ENCODE data around the gene PHACTR1.

DNA sequence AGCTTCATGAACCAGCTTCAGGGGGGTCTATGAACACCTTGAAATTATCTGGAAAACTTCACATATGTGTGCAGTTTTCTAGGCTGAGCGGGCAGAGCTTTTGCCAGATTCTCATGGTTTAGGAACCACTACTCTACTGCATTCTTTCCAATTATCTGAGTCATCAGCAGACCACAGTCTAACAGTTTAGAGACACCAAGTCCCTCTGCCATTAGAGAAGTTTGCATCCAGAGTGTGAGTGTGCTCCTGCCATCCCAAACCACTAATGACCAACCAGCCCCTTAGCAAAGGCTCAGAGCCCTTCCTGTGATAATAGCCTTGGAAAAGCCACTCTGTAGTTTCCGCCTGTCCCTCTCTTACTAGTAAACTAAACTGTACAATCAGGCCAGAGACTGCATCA lies 96.8 kb downstream of the PHACTR1 start:
- no peak for TF ChIP-seq GABPA (IDR thresholded peaks at IDR 0.05; ENCODE audit: low read depth)
- TF ChIP-seq, protein P1, sequence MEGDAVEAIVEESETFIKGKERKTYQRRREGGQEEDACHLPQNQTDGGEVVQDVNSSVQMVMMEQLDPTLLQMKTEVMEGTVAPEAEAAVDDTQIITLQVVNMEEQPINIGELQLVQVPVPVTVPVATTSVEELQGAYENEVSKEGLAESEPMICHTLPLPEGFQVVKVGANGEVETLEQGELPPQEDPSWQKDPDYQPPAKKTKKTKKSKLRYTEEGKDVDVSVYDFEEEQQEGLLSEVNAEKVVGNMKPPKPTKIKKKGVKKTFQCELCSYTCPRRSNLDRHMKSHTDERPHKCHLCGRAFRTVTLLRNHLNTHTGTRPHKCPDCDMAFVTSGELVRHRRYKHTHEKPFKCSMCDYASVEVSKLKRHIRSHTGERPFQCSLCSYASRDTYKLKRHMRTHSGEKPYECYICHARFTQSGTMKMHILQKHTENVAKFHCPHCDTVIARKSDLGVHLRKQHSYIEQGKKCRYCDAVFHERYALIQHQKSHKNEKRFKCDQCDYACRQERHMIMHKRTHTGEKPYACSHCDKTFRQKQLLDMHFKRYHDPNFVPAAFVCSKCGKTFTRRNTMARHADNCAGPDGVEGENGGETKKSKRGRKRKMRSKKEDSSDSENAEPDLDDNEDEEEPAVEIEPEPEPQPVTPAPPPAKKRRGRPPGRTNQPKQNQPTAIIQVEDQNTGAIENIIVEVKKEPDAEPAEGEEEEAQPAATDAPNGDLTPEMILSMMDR (IDR thresholded peaks at IDR 0.05): no peak
- TF ChIP-seq, protein P2, sequence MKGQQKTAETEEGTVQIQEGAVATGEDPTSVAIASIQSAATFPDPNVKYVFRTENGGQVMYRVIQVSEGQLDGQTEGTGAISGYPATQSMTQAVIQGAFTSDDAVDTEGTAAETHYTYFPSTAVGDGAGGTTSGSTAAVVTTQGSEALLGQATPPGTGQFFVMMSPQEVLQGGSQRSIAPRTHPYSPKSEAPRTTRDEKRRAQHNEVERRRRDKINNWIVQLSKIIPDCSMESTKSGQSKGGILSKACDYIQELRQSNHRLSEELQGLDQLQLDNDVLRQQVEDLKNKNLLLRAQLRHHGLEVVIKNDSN (IDR thresholded peaks at IDR 0.05; ENCODE audit: borderline replicate concordance, low read depth): no peak
- TF ChIP-seq EZH2phosphoT487 (IDR thresholded peaks at IDR 0.05; ENCODE audit: borderline replicate concordance, low read depth): no peak
- TF ChIP-seq TAF1 (IDR thresholded peaks at IDR 0.05; ENCODE audit: borderline replicate concordance, low read depth, low read length): no peak
- TF ChIP-seq, protein P3, sequence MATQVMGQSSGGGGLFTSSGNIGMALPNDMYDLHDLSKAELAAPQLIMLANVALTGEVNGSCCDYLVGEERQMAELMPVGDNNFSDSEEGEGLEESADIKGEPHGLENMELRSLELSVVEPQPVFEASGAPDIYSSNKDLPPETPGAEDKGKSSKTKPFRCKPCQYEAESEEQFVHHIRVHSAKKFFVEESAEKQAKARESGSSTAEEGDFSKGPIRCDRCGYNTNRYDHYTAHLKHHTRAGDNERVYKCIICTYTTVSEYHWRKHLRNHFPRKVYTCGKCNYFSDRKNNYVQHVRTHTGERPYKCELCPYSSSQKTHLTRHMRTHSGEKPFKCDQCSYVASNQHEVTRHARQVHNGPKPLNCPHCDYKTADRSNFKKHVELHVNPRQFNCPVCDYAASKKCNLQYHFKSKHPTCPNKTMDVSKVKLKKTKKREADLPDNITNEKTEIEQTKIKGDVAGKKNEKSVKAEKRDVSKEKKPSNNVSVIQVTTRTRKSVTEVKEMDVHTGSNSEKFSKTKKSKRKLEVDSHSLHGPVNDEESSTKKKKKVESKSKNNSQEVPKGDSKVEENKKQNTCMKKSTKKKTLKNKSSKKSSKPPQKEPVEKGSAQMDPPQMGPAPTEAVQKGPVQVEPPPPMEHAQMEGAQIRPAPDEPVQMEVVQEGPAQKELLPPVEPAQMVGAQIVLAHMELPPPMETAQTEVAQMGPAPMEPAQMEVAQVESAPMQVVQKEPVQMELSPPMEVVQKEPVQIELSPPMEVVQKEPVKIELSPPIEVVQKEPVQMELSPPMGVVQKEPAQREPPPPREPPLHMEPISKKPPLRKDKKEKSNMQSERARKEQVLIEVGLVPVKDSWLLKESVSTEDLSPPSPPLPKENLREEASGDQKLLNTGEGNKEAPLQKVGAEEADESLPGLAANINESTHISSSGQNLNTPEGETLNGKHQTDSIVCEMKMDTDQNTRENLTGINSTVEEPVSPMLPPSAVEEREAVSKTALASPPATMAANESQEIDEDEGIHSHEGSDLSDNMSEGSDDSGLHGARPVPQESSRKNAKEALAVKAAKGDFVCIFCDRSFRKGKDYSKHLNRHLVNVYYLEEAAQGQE (IDR thresholded peaks at IDR 0.05; ENCODE audit: low read depth, low read length): no peak
- no peak for TF ChIP-seq EP300 (IDR thresholded peaks at IDR 0.05; ENCODE audit: borderline replicate concordance in 1 of 2, low read depth in 1 of 2, low read length in 1 of 2)
- TF ChIP-seq, protein P4, sequence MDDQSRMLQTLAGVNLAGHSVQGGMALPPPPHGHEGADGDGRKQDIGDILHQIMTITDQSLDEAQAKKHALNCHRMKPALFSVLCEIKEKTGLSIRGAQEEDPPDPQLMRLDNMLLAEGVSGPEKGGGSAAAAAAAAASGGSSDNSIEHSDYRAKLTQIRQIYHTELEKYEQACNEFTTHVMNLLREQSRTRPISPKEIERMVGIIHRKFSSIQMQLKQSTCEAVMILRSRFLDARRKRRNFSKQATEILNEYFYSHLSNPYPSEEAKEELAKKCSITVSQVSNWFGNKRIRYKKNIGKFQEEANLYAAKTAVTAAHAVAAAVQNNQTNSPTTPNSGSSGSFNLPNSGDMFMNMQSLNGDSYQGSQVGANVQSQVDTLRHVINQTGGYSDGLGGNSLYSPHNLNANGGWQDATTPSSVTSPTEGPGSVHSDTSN (IDR thresholded peaks at IDR 0.05): no peak

Data from SK-N-SH (cell line).